ENCODE measurements around the gene LHPP.

The LHPP gene

DNA sequence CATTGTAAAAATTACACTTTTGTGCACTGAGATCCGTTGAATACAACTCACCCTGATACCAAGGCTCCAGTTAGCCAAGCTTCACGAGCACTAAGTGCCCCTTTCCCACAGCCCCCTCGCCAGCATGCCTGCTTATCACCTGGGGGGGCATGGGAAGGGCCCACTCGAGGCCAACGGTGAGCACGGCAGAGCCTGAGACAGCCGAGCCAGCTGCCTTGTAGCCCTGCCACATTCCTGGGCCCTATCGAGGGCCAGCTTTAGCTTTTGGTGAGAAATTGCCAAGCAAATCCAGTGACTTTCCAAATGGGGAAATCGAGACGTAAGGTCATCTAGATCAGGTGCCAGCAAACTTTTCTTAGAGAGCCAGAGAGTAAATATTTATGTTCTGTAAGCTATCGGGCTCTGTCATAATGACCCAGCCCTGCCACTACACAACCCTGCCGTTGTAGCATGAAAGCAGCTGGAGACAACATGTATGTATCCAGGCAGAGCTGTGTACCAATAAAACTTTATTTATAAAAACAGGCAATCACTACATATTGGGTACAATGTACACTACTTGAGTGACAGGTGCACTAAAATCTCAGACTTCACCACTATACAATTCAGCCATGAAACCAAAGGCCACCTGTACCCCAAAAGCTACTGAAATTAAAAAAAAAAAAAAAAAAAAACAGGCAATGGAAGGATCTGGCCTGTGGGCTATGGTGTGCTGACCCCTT is 198.9 kb downstream of the LHPP start:
- no peak for DNase-seq (ENCODE audit: low read depth)
- TF ChIP-seq, protein P1, sequence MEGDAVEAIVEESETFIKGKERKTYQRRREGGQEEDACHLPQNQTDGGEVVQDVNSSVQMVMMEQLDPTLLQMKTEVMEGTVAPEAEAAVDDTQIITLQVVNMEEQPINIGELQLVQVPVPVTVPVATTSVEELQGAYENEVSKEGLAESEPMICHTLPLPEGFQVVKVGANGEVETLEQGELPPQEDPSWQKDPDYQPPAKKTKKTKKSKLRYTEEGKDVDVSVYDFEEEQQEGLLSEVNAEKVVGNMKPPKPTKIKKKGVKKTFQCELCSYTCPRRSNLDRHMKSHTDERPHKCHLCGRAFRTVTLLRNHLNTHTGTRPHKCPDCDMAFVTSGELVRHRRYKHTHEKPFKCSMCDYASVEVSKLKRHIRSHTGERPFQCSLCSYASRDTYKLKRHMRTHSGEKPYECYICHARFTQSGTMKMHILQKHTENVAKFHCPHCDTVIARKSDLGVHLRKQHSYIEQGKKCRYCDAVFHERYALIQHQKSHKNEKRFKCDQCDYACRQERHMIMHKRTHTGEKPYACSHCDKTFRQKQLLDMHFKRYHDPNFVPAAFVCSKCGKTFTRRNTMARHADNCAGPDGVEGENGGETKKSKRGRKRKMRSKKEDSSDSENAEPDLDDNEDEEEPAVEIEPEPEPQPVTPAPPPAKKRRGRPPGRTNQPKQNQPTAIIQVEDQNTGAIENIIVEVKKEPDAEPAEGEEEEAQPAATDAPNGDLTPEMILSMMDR (IDR thresholded peaks at IDR 0.05; ENCODE audit: control insufficient read depth, insufficient read depth, low read depth, low read length, missing control alignments) = no peak
- no peak overlapping the region for H3K4me3 ChIP-seq (ENCODE audit: control insufficient read depth, low read depth, low read length)

DNA sequence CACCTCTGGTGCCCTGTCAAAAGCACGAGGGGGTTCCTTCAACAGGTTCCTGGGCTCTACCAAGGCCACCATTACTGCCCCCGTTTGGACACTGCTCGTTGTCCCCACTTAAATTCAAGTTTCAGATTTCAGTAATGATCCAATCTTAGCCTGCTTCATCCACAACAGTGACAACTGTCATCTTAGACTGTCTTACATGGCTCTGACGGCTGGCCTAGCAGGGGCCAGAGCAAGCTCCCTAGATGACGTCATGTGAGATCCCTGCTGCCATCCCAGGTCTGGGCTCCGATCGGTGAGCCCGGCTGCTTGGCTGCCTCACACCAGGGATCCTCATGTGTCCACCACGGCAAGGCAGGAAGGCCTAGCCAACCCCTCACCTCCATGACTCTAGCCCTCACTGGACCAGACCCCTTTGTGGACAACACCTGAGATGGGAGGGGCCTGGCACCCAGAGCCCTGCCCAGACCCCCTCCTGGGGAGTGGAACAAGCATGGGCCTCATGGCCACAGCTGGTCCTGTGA is 200.1 kb downstream of the LHPP start:
- TF ChIP-seq, protein P1 (IDR thresholded peaks at IDR 0.05; ENCODE audit: control insufficient read depth, insufficient read depth, low read depth, low read length, missing control alignments) = no peak
- DNase-seq (ENCODE audit: low read depth) = no peak
- no peak overlapping the region for H3K4me3 ChIP-seq (ENCODE audit: control insufficient read depth, low read depth, low read length)

DNA sequence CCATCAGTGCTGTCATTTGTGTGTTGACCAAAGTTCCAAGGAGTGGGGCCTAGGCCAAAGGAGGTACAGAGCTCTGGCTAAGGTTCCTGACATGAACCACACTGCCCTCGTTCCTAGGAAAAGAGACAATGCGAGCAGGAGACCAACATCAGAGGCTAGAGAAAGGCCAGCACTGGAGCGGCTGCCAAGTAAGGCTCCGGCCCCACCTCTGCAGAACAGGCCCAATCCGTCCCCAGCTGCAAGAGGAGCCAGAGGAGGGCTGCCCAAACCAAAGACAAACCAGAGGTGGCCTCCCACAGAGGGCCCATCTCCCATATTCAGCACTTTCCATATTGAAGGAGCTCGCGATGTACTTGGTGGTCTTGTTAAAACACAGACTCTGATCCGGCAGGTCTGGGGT is 201.6 kb downstream of the LHPP start:
- no peak for DNase-seq (ENCODE audit: low read depth)
- H3K4me3 ChIP-seq (ENCODE audit: control insufficient read depth, low read depth, low read length) = no peak overlapping the region
- TF ChIP-seq, protein P1 (IDR thresholded peaks at IDR 0.05; ENCODE audit: control insufficient read depth, insufficient read depth, low read depth, low read length, missing control alignments) = no peak

Measured in AG09309 (cell line).